Parathyroid adenoma (tissue), 2 donors: ENCODE results near the gene PEX11A.

Experiments used
- H2AFZ ChIP-seq: fragments of 300-600 bp; sonication (generic); one replicate; pipeline ENCODE4 v1.7.0; 2017; ENCODE audit warnings: antibody characterized with exemption, mild to moderate bottlenecking
- H3K27ac ChIP-seq: fragments of 300-600 bp; sonication (generic); one replicate; pipeline ENCODE4 v1.7.0; 2017
- H3K27me3 ChIP-seq: fragments of 300-600 bp; sonication (generic); one replicate; pipeline ENCODE4 v1.7.0; 2017; ENCODE audit warnings: low read length; ENCODE audit not compliant: control insufficient read depth, insufficient read depth
- H3K36me3 ChIP-seq: fragments of 300-600 bp; sonication (generic); one replicate; pipeline ENCODE4 v1.7.0; 2017; ENCODE audit warnings: low read length; ENCODE audit not compliant: control insufficient read depth, insufficient read depth
- H3K4me1 ChIP-seq: fragments of 300-600 bp; sonication (generic); one replicate; pipeline ENCODE4 v1.7.0; 2017; ENCODE audit warnings: control low read depth
- H3K4me2 ChIP-seq: fragments of 300-600 bp; sonication (generic); one replicate; pipeline ENCODE4 v1.7.0; 2017; ENCODE audit warnings: low read length
- H3K4me3 ChIP-seq: fragments of 300-600 bp; sonication (generic); one replicate; pipeline ENCODE4 v1.7.0; 2017; ENCODE audit warnings: low read depth, low read length
- H3K79me2 ChIP-seq: fragments of 300-600 bp; sonication (generic); one replicate; pipeline ENCODE4 v1.7.0; 2017; ENCODE audit warnings: control low read depth
- H3K9ac ChIP-seq: fragments of 300-600 bp; sonication (generic); one replicate; pipeline ENCODE4 v1.7.0; 2017; ENCODE audit warnings: mild to moderate bottlenecking
- H3K9me3 ChIP-seq: fragments of 300-600 bp; sonication (generic); one replicate; pipeline ENCODE4 v1.7.0; 2017; ENCODE audit warnings: low read length; ENCODE audit not compliant: control insufficient read depth
- TF ChIP-seq, protein P1 (sequence below): fragments of 300-600 bp; sonication (generic); IDR thresholded peaks from one replicate; pipeline ENCODE4 v1.7.0; 2017; ENCODE audit warnings: antibody characterized with exemption, mild to moderate bottlenecking
- donor health status: primary hyperparathyroidism.

PEX11A gene

GRCh38 chr15:89674526-89674925 lies 16.0 kb downstream of the PEX11A start:
- no peak overlapping the region for H3K27ac ChIP-seq
- no peaks in the 10 kb centered on the region for H3K79me2 ChIP-seq
- no peak overlapping the region for H2AFZ ChIP-seq
- H3K4me2 ChIP-seq = no peak overlapping the region
- H3K4me1 ChIP-seq = peaks cover 7% of the 10 kb centered on the region
- H3K4me3 ChIP-seq = no peak overlapping the region
- no peak overlapping the region for H3K9ac ChIP-seq
- no peaks in the 10 kb centered on the region for H3K36me3 ChIP-seq
- TF ChIP-seq, protein P1, sequence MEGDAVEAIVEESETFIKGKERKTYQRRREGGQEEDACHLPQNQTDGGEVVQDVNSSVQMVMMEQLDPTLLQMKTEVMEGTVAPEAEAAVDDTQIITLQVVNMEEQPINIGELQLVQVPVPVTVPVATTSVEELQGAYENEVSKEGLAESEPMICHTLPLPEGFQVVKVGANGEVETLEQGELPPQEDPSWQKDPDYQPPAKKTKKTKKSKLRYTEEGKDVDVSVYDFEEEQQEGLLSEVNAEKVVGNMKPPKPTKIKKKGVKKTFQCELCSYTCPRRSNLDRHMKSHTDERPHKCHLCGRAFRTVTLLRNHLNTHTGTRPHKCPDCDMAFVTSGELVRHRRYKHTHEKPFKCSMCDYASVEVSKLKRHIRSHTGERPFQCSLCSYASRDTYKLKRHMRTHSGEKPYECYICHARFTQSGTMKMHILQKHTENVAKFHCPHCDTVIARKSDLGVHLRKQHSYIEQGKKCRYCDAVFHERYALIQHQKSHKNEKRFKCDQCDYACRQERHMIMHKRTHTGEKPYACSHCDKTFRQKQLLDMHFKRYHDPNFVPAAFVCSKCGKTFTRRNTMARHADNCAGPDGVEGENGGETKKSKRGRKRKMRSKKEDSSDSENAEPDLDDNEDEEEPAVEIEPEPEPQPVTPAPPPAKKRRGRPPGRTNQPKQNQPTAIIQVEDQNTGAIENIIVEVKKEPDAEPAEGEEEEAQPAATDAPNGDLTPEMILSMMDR = no peak
- no peaks in the 10 kb centered on the region for H3K27me3 ChIP-seq
- H3K9me3 ChIP-seq = no peaks in the 10 kb centered on the region

- no peaks in the 10 kb centered on the region for H3K4me1 ChIP-seq
- no peak overlapping the region for H3K9ac ChIP-seq
- H3K36me3 ChIP-seq = no peaks in the 10 kb centered on the region
- H3K9me3 ChIP-seq = no peaks in the 10 kb centered on the region
- H3K4me3 ChIP-seq = no peak overlapping the region
- H3K4me2 ChIP-seq = no peak overlapping the region
- TF ChIP-seq, protein P1 = no peak
- H3K27ac ChIP-seq = no peak overlapping the region
- H2AFZ ChIP-seq = no peak overlapping the region
- H3K27me3 ChIP-seq = no peaks in the 10 kb centered on the region
- H3K79me2 ChIP-seq = no peaks in the 10 kb centered on the region
Observed at GRCh38 chr15:89673165-89673512, 17.4 kb downstream of the PEX11A start.

DNA sequence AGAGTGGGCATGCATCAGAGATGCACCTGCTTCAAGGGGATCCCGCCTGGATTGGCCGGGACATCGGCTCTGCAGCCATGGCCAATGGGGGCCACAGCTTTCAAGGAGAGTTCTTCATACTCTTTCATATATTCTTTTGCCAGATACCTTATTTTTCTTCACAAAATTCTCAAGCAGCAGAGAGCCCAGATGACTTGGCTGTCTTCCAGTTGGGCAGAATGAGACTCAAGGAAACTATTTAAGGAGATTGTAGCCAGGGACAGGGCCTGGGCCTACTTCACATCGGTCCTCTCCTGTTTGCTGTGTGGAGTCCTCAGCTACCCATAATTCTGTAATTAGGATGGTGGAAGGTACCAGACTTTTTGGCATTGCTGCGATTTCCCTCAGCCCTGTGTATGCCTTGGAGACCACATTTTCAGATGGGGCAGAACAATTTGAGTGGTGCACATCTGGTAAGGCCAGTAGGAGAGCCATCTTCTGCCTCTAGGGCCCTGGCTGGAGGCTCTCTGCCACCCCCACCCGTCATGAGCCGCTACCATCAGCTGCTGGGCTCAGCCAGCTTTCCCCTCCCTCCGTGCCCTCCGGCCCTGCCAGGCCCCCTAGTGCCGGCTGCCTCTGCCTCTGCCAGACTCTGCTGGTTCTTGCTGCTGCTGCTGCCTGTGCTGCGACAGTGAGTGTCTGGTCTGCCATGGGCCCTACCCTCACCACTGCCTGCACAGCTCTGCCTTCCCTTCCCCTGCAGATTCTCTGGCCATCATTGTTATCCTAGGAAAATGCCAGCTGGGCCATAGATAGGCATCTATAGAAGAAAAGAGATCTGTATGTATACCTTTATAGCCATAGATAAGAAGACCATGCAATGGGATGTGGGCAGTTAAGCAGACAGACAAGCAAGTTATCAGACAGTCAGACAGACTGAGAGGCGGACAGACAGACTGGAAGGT lies 18.1 kb downstream of the PEX11A start:
- TF ChIP-seq, protein P1 = no peak
- no peaks in the 10 kb centered on the region for H3K36me3 ChIP-seq
- no peak overlapping the region for H3K9ac ChIP-seq
- no peaks in the 10 kb centered on the region for H3K9me3 ChIP-seq
- H3K4me2 ChIP-seq = no peak overlapping the region
- H3K4me3 ChIP-seq = no peak overlapping the region
- no peak overlapping the region for H3K27ac ChIP-seq
- H2AFZ ChIP-seq = no peak overlapping the region
- H3K27me3 ChIP-seq = no peaks in the 10 kb centered on the region
- no peaks in the 10 kb centered on the region for H3K79me2 ChIP-seq
- H3K4me1 ChIP-seq = no peaks in the 10 kb centered on the region

GRCh38 chr15:89671687-89672086 lies 18.9 kb downstream of the PEX11A start:
- no peaks in the 10 kb centered on the region for H3K27me3 ChIP-seq
- no peaks in the 10 kb centered on the region for H3K4me1 ChIP-seq
- H3K9ac ChIP-seq = no peak overlapping the region
- no peak overlapping the region for H3K4me2 ChIP-seq
- H2AFZ ChIP-seq = no peak overlapping the region
- TF ChIP-seq, protein P1 = no peak
- no peaks in the 10 kb centered on the region for H3K79me2 ChIP-seq
- H3K9me3 ChIP-seq = no peaks in the 10 kb centered on the region
- no peak overlapping the region for H3K27ac ChIP-seq
- H3K4me3 ChIP-seq = no peak overlapping the region
- no peaks in the 10 kb centered on the region for H3K36me3 ChIP-seq
